ENCODE data around the gene TEX2. TPM values are rescaled to one million over a fixed set of nuclear protein-coding genes. Genes with fewer than 3 reads are reported as not detected.
A peak's percentile ranks its signal among the peaks of the same experiment; 100 is the strongest.

Gene TEX2
- total and polyA plus RNA-seq, 8 donors: 20.1 to 38.2 (median 24.5) TPM

- no peak for TF ChIP-seq CTCF (IDR thresholded peaks at IDR 0.05)
- peaks cover 0 to 5% of the 10 kb centered on the region in 2 donors for H3K36me3 ChIP-seq
- no peak for DNase-seq
- no peaks in the 10 kb centered on the region for H3K9me3 ChIP-seq
- no peak overlapping the region for H3K4me3 ChIP-seq
- H3K27me3 ChIP-seq: no peaks in the 10 kb centered on the region
- no peak for ATAC-seq
- peak overlapping the region; percentile 38 to 58 for H3K27ac ChIP-seq
- intact Hi-C loops (cut with DNase I): no loop called here
- H3K4me1 ChIP-seq: peaks cover 18 to 68% of the 10 kb centered on the region in 2 donors
Observed at GRCh38 chr17:64120159-64120810, 142.8 kb downstream of the TEX2 start.

- intact Hi-C loops (cut with DNase I): no loop called here
- TF ChIP-seq CTCF (IDR thresholded peaks at IDR 0.05): no peak
- Histone ChIP-seq H3K9me3 (no peaks in the 10 kb centered on the region), H3K27me3 (no peaks in the 10 kb centered on the region), H3K36me3 (peaks cover 0 to 5% of the 10 kb centered on the region in 2 donors), H3K4me1 (peaks cover 18 to 86% of the 10 kb centered on the region in 2 donors), H3K4me3 (no peak overlapping the region), H3K27ac (peak overlapping the region; percentile 49 to 79)
- DNase-seq (peak in 1 of 4 donors; percentile 70), ATAC-seq (peak; percentile 49)
Observed at GRCh38 chr17:64117981-64118979, 144.8 kb downstream of the TEX2 start.

GRCh38 chr17:64115822-64116534 is 147.1 kb downstream of the TEX2 start:
- intact Hi-C loops (cut with DNase I): no loop called here
- H3K9me3 ChIP-seq: no peaks in the 10 kb centered on the region
- peak overlapping the region; percentile 46 to 50 for H3K27ac ChIP-seq
- H3K36me3 ChIP-seq: no peaks in the 10 kb centered on the region
- H3K4me1 ChIP-seq: peaks cover 18 to 94% of the 10 kb centered on the region in 2 donors
- H3K4me3 ChIP-seq: no peak overlapping the region
- ATAC-seq (peak; percentile 23), DNase-seq (no peak)
- H3K27me3 ChIP-seq: no peaks in the 10 kb centered on the region
- TF ChIP-seq CTCF (IDR thresholded peaks at IDR 0.05): no peak

GRCh38 chr17:64115043-64115698 is 147.9 kb downstream of the TEX2 start:
- no peak overlapping the region for H3K4me3 ChIP-seq
- H3K36me3 ChIP-seq: no peaks in the 10 kb centered on the region
- no peak for TF ChIP-seq CTCF (IDR thresholded peaks at IDR 0.05)
- ATAC-seq (peak; percentile 75), DNase-seq (no peak)
- H3K4me1 ChIP-seq: peaks cover 18 to 90% of the 10 kb centered on the region in 2 donors
- H3K27ac ChIP-seq: peak overlapping the region; percentile 46 to 50
- intact Hi-C loops (cut with DNase I): no loop called here
- H3K9me3 ChIP-seq: no peaks in the 10 kb centered on the region
- H3K27me3 ChIP-seq: no peaks in the 10 kb centered on the region

Measured in left lung (tissue), 10 donors.